ENCODE data around the gene UBXN7. TPM values are rescaled to one million over a fixed set of nuclear protein-coding genes. Genes with fewer than 3 reads are reported as not detected.
"Not testable (repeated sequence)": the region's sequence is repeated elsewhere in the genome, so short reads cannot be mapped to it uniquely, and the experiment has no call there.

The UBXN7 gene
- total RNA-seq (2014; rRNA removed; shearing (Covaris generic)) = 28.9 and 32.4 TPM in 2 replicates

- Histone ChIP-seq H3K4me3 (peak within 1 kb of the TSS; percentile 94), H3K36me3 (no peaks in the 10 kb centered on the region), H3K27ac (peak within 1 kb of the TSS; percentile 75), H3K27me3 (no peaks in the 10 kb centered on the region), H3K9me3 (replicated peaks) (no peaks in the 10 kb centered on the region), H3K4me1 (peaks cover 3% of the 10 kb centered on the region; the same call in 1 of the 2 replicates)
- DNase-seq = peak; percentile 95 to 97
Measured at GRCh38 chr3:196432137-196432879, at the start of gene UBXN7. Gene UBXN7 (minus strand): TSS chr3:196432427. CDS start chr3:196432399, 28 bp downstream.

- Histone ChIP-seq H3K4me1 (no peaks in the 10 kb centered on the region), H3K27ac (no peak overlapping the region), H3K36me3 (peaks cover 63% of the 10 kb centered on the region), H3K27me3 (no peaks in the 10 kb centered on the region), H3K4me3 (no peak overlapping the region), H3K9me3 (replicated peaks) (no peaks in the 10 kb centered on the region)
- DNase-seq = no peak
Measured at GRCh38 chr3:196477678-196478077, 45.5 kb upstream of the UBXN7 start.

- Histone ChIP-seq H3K4me1 (no peaks in the 10 kb centered on the region), H3K27me3 (no peaks in the 10 kb centered on the region), H3K36me3 (peaks cover 51% of the 10 kb centered on the region), H3K27ac (no peak overlapping the region), H3K9me3 (replicated peaks) (no peaks in the 10 kb centered on the region), H3K4me3 (no peak overlapping the region)
- DNase-seq = no peak
Measured at GRCh38 chr3:196472286-196472685, 40.1 kb upstream of the UBXN7 start.

GRCh38 chr3:196471551-196471950 is 39.3 kb upstream of the UBXN7 start:
- Histone ChIP-seq H3K9me3 (replicated peaks) (no peaks in the 10 kb centered on the region), H3K36me3 (peaks cover 47% of the 10 kb centered on the region), H3K4me1 (no peaks in the 10 kb centered on the region), H3K4me3 (no peak overlapping the region), H3K27ac (no peak overlapping the region), H3K27me3 (no peaks in the 10 kb centered on the region)
- DNase-seq = no peak

- H3K36me3 ChIP-seq = peaks cover 42% of the 10 kb centered on the region
- DNase-seq; H3K4me3 ChIP-seq; H3K27ac ChIP-seq; H3K27me3 ChIP-seq; H3K4me1 ChIP-seq; H3K9me3 ChIP-seq (replicated peaks): not testable (repeated sequence)
Measured at GRCh38 chr3:196470182-196470581, 38.0 kb upstream of the UBXN7 start.

- Histone ChIP-seq H3K4me3 (no peak overlapping the region), H3K27me3 (no peaks in the 10 kb centered on the region), H3K9me3 (replicated peaks) (no peaks in the 10 kb centered on the region), H3K36me3 (peaks cover 7% of the 10 kb centered on the region), H3K27ac (no peak overlapping the region), H3K4me1 (no peaks in the 10 kb centered on the region)
- no peak for DNase-seq
Measured at GRCh38 chr3:196463804-196464203, 31.6 kb upstream of the UBXN7 start.

- H3K4me1 ChIP-seq = no peaks in the 10 kb centered on the region
- no peak overlapping the region for H3K27ac ChIP-seq
- H3K9me3 ChIP-seq (replicated peaks) = no peaks in the 10 kb centered on the region
- no peak overlapping the region for H3K4me3 ChIP-seq
- no peak for DNase-seq
- no peaks in the 10 kb centered on the region for H3K27me3 ChIP-seq
- H3K36me3 ChIP-seq = peaks cover 3% of the 10 kb centered on the region
Measured at GRCh38 chr3:196463478-196463756, 31.2 kb upstream of the UBXN7 start.

GRCh38 chr3:196462680-196463477 is 30.7 kb upstream of the UBXN7 start:
- not testable (repeated sequence) for H3K4me1 ChIP-seq; H3K27ac ChIP-seq; H3K9me3 ChIP-seq (replicated peaks); DNase-seq; H3K4me3 ChIP-seq; H3K36me3 ChIP-seq; H3K27me3 ChIP-seq

GRCh38 chr3:196458063-196458462 is 25.8 kb upstream of the UBXN7 start:
- Histone ChIP-seq H3K4me1 (no peaks in the 10 kb centered on the region), H3K9me3 (replicated peaks) (no peaks in the 10 kb centered on the region), H3K27ac (no peak overlapping the region), H3K36me3 (no peaks in the 10 kb centered on the region), H3K4me3 (no peak overlapping the region), H3K27me3 (no peaks in the 10 kb centered on the region)
- DNase-seq = no peak

GRCh38 chr3:196457470-196457869 is 25.2 kb upstream of the UBXN7 start:
- not testable (repeated sequence) for H3K36me3 ChIP-seq; DNase-seq; H3K4me1 ChIP-seq; H3K4me3 ChIP-seq; H3K27ac ChIP-seq; H3K27me3 ChIP-seq; H3K9me3 ChIP-seq (replicated peaks)

- Histone ChIP-seq H3K27ac (no peak overlapping the region), H3K4me1 (no peaks in the 10 kb centered on the region), H3K36me3 (no peaks in the 10 kb centered on the region; the same call in 1 of the 2 replicates), H3K27me3 (no peaks in the 10 kb centered on the region), H3K4me3 (no peak overlapping the region), H3K9me3 (replicated peaks) (no peaks in the 10 kb centered on the region)
- no peak for DNase-seq
Measured at GRCh38 chr3:196454935-196455334, 22.7 kb upstream of the UBXN7 start.

- DNase-seq = peak in 1 of 2 experiments; percentile 30
- H3K27ac ChIP-seq; H3K9me3 ChIP-seq (replicated peaks); H3K27me3 ChIP-seq; H3K4me3 ChIP-seq; H3K4me1 ChIP-seq; H3K36me3 ChIP-seq: not testable (repeated sequence)
Measured at GRCh38 chr3:196445391-196445790, 13.2 kb upstream of the UBXN7 start.

GRCh38 chr3:196444500-196444894 is 12.3 kb upstream of the UBXN7 start:
- Histone ChIP-seq H3K4me3 (no peak overlapping the region), H3K36me3 (no peaks in the 10 kb centered on the region), H3K27ac (no peak overlapping the region), H3K27me3 (no peaks in the 10 kb centered on the region), H3K4me1 (no peaks in the 10 kb centered on the region), H3K9me3 (replicated peaks) (no peaks in the 10 kb centered on the region)
- DNase-seq = no peak

GRCh38 chr3:196440696-196441095 is 8.5 kb upstream of the UBXN7 start:
- DNase-seq = no peak
- no peaks in the 10 kb centered on the region for H3K36me3 ChIP-seq

GRCh38 chr3:196440041-196440537 is 7.9 kb upstream of the UBXN7 start:
- no peaks in the 10 kb centered on the region for H3K36me3 ChIP-seq
- H3K9me3 ChIP-seq (replicated peaks) = no peaks in the 10 kb centered on the region
- H3K4me3 ChIP-seq = no peak overlapping the region
- no peaks in the 10 kb centered on the region for H3K27me3 ChIP-seq
- H3K4me1 ChIP-seq = no peaks in the 10 kb centered on the region
- H3K27ac ChIP-seq = no peak overlapping the region
- no peak for DNase-seq

More at GRCh38 chr3:196440696-196441095, 8.5 kb upstream of the UBXN7 start:
- Histone ChIP-seq H3K4me1 (no peaks in the 10 kb centered on the region), H3K27me3 (no peaks in the 10 kb centered on the region), H3K9me3 (replicated peaks) (no peaks in the 10 kb centered on the region), H3K27ac (no peak overlapping the region), H3K4me3 (no peak overlapping the region)
